Occipital lobe (tissue), 2 donors: ENCODE results near the gene PPP1R36. TPM values are rescaled to one million over a fixed set of nuclear protein-coding genes. Genes with fewer than 3 reads are reported as not detected.

Experiments used
- small RNA-seq: library from RNA; depleted of rRNA; stranded (forward); fragments of <200 nt; gene quantifications from one replicate; pipeline ENCODE3, GENCODE V24; 2014
- total RNA-seq: library from RNA; depleted of rRNA; stranded (reverse); fragments of >200 nt; gene quantifications from one replicate; pipeline ENCODE4 v1.2.3, GENCODE V29; 2014

PPP1R36 gene
- total RNA-seq, 1 donor from 2014 or later: 1.4 TPM

Small RNA genes lying within 50 kb of the gene (small RNA-seq; reads per million reads assigned to genes)
- gene AL049869.4: not detected

Other genes starting within 250 kb of the PPP1R36 start
- 27.9 TPM for gene MTHFD1, start 161.6 kb upstream of the PPP1R36 start, total RNA-seq
- gene AKAP5, start 84.5 kb upstream of the PPP1R36 start, total RNA-seq: 31.7 TPM
- 17.2 TPM for gene ZBTB25, start 46.1 kb upstream of the PPP1R36 start, total RNA-seq
- 47.6 TPM for gene ZBTB1, start 45.2 kb upstream of the PPP1R36 start, total RNA-seq
- gene HSPA2, start 9.2 kb upstream of the PPP1R36 start, total RNA-seq: 7.6 TPM
- gene PLEKHG3, start 154.5 kb downstream of the PPP1R36 start, total RNA-seq: 6.2 TPM